NCI-H510A (cell line): ENCODE results near the gene MAN2A1.
"Not testable (repeated sequence)": the region's sequence is repeated elsewhere in the genome, so short reads cannot be mapped to it uniquely, and the experiment has no call there.

Experiments
- DNase-seq: peaks from one replicate; lab custom pipeline; 2025; lab: John Stamatoyannopoulos, UW

MAN2A1 gene

DNA sequence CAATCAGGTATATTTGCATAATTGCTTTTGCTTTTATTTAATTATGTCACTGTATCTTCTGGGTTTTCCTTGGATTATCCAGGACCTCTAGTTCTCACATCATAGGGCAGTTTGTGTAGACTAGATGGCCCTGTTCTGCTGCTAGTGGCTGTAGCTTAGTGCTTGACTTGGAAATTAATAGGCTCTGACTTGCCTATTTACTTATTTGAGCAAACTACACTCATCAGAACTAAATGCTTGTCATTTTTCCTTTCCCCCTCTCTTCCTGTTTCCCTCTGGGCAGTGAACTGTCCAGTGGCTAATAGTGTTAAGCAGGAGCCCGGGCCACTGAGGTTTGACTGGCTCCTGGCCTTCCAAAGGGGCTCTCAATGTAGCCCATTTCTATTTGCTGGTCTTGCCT lies 135.7 kb downstream of the MAN2A1 start:
- no peak for DNase-seq

GRCh38 chr5:109826426-109826825 lies 136.7 kb downstream of the MAN2A1 start:
- no peak for DNase-seq

GRCh38 chr5:109829331-109829730 lies 139.6 kb downstream of the MAN2A1 start:
- DNase-seq, result no peak

DNA sequence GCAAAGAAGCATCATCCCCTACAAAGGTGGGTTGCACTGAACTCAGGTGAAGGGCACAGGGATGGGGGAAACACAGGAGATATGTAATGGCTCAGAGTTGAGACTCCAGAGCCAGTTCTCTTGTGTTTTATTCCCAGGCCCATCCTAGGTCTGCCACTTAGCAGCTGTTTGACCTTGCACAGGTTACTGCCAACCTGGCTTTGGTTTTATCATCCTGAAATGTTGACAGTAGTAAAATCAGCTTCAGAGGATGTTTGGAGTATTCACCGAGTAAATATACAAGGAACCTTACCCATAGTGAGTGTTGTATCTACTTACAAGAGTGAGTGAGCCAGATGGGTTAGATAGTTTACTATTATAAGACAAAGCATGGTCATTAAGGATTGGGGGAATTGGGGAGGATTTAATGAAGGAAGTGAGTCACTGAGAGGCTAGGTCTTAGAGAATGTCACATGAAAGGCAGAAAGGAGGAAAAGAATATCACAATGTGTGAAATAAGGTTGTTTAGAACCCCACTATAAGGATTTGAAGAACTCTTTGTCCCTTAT lies 141.3 kb downstream of the MAN2A1 start:
- DNase-seq, result no peak

DNA sequence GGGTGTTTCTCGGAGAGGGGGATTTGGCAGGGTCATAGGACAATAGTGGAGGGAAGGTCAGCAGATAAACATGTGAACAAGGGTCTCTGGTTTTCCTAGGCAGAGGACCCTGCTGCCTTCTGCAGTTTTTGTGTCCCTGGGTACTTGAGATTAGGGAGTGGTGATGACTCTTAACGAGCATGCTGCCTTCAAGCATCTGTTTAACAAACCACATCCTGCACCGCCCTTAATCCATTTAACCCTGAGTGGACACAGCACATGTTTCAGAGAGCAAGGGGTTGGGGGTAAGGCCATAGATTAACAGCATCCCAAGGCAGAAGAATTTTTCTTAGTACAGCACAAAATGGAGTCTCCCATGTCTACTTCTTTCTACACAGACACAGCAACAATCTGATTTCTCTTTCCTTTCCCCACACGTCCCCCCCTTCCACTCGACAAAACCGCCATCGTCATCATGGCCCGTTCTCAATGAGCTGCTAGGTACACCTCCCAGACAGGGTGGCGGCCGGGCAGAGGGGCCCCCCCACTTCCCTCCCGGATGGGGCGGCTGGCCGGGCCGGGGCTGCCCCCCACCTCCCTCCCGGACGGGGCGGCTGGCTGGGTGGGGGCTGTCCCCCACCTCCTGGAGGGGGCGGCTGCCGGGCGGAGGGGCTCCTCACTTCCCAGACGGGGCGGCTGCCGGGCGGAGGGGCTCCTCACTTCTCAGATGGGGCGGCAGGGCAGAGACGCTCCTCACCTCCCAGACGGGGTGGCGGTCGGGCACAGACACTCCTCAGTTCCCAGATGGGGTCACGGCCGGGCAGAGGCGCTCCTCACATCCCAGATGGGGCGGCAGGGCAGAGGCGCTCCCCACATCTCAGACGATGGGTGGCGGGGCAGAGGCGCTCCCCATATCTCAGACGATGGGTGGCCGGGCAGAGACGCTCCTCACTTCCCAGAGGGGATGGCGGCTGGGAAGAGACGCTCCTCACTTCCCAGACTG lies 142.8 kb downstream of the MAN2A1 start:
- DNase-seq, result not testable (repeated sequence)

- no peak for DNase-seq
These were observed 144.2 kb downstream of the MAN2A1 start for GRCh38 chr5:109833946-109834345.

GRCh38 chr5:109836280-109836679 lies 146.6 kb downstream of the MAN2A1 start:
- DNase-seq, result no peak

DNA sequence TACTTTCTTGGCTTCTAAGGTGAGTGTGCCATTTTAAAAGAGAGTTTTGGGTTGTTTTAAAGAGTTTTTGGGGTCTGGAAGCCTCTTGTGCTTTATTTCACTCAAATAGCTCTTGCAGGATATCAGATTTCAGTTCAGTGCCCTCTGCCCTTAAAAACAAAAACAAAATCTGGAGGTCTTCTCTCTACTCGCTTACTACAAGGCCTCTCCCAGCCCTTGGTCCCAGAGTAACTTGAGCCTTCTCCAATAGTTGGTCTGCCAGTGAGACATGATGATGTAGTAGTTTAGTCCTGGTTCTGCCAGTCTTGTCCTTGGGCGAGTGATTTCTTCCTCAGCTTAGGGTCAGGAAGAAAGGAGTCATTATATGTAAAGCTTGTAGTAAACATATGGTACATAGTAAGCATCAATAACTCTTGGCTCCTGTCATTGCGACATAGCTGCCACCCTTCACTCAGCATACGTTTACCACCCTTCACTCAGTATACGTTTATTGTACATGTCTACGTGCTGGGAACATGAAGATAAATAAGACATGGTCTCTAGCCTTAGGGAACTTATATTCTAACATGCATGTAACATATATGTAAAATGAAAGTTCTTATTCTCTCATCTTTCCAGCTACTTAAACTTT lies 147.6 kb downstream of the MAN2A1 start:
- DNase-seq, result no peak

- DNase-seq, result no peak
These were observed 148.4 kb downstream of the MAN2A1 start for GRCh38 chr5:109838157-109838556.

- DNase-seq, result no peak
These were observed 154.4 kb downstream of the MAN2A1 start for GRCh38 chr5:109844148-109844547.

- no peak for DNase-seq
These were observed 155.0 kb downstream of the MAN2A1 start for GRCh38 chr5:109844695-109845094.

DNA sequence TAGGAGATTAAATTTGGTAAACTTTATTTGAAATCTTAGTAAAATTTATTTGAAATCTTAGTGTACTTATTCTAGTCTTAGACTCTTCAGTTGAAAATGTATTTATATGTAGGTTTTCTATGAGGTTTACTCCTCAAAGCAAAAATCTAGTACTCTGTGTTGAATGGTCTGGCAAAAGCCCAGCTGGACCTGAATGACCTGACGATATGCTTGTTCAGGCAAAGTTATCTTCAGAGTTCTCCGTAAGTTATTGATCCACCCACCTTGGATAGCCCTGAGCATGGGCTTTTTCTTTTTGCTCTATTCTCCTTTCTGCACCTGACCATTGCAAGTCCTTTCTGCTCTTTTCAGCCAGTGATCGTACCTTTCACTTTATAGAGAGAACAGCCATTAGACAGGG lies 158.4 kb downstream of the MAN2A1 start:
- DNase-seq, result no peak

DNA sequence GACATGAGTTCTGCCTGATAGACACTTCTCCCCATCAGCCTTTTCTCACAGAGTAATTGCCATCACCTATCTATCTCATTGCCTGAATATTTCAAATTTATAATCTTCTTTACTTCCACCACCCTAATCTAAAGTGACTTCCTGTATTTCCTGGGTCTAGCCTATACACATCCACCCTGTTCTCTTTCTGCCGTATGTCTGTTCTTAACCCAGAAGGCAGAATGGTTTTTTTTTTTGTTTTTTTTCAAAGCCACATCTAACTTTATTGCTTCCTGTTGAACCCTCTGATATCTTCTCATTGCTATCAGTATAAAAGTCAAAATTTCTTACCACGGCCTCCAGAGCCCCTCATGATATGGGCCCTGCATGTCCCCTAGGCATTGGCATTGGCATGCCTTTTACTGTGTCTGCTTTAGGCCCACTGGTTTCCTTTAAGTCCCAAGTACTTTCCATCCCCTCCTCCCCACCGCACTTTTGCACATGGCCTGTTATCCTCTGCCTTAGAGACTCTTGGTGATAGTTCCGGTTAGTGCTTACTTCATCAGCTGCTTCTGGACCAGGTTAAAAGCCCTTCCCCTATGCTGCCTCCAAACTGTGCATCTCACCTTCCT lies 159.9 kb downstream of the MAN2A1 start:
- DNase-seq, result no peak

DNA sequence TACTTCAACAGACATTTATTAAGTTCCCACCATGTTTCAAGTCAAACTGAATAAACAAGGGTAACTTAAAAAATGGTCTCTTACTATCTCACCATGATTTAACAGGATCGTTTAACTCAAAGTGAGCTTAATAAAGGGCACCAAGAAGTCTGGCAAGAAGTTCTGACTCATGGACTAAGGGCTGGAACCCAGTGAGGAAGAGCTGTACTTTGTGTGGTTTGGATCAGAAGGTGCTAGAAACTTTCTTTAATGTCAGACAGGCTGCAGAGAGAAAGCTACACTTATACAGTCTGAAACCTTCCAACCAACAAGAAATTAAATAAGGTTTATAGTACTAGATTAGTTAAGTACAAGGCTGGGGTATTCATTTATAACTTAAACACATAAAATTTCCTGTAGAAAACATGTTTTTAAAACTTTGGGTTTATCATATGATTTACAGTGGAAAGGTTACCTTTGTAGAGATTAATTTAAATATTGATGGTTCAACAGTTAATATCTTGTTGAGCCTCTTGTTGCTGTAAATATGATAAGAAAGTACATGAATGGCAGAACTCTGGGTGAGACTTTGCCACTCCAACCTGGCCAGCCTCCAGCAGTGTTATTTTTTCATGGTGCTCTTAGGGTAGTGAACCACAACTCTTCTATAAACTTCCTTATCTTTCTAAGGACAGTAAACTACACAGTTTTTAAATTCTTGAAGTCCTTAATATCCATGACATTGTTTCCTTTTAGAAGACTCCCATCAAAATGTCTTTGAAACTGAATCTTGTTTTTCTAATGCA lies 162.8 kb downstream of the MAN2A1 start:
- no peak for DNase-seq

DNA sequence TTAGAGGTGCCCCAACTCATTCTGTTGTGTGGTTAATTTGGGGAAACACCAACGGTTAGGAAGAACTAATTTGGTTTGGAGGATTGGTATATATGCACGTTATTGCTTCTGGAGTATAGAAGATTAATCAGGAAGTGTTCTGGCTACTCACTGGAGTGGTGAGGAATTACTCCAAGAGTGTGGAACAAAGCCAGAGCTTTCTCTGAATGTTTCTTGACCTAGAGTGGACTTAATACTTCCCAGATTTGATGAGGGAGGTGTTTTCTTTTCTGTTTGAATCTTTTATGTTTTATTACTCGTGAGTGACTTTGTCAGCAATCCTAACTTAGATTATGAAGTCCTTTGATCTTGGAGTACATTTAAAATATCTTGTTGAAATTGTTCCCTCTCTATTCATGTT lies 163.7 kb downstream of the MAN2A1 start:
- no peak for DNase-seq

DNA sequence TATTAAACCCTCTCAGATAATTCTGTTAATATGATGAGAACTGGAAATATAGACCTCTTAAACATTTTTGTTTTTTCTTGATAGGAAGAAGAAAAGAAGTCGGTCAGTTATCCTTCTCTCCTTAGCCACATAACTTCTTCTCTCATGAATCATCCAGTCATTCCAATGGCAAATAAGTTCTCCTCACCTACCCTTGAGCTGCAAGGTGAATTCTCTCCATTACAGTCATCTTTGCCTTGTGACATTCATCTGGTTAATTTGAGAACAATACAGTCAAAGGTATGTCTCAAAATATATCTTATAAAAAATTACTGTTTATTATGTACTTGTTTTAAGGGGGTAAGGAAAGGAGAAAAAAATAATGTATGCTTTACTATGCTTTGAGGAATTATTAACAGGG lies 165.3 kb downstream of the MAN2A1 start:
- no peak for DNase-seq

DNA sequence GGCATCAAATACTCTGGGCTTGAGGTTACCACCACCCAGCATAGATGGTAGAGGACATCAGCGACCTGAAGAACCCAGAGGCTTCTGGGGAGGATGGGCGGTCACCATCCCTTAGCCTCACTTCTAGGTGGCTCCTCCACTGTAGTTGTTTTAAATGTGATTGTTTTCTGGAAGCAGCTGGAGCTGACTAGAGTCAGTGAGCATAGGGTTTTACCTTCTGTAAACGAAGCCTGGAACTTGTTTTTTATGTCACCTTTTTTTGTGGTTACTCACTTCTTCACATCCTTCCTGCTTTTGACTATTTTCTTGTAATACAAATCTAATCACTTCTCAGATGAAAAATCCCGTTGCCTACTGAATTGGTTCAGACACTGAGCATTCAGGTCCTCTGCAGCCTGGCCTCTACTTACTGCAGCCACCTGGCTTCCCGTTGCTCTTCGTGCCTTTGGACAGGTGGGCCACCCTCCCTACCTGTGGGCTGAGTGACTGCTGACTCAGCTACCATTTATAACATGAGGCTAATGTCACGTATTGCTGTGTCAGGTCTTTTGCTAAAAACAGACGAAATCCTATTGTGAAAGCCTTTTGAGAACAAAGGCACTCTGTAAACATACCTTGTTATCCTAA lies 167.8 kb downstream of the MAN2A1 start:
- peak; percentile 10 for DNase-seq

DNA sequence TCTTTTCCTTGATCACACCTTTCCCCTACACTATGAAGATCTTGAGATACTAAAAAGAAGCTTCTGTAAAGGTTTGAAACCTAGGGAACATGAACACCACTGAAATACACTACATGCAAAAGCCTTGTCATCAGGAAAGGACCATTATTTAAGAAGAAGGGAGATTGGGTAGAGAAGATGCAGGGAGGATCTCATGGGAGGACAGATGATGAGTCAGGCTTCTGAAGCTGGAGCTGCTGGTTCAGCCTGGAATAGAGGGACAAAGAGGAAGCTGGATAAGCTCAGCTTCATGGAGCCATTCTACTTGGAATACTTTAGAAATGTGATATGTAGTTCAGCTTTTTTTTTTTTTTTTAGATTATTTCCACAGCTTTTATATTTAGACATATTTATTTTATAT lies 169.8 kb downstream of the MAN2A1 start:
- no peak for DNase-seq

DNA sequence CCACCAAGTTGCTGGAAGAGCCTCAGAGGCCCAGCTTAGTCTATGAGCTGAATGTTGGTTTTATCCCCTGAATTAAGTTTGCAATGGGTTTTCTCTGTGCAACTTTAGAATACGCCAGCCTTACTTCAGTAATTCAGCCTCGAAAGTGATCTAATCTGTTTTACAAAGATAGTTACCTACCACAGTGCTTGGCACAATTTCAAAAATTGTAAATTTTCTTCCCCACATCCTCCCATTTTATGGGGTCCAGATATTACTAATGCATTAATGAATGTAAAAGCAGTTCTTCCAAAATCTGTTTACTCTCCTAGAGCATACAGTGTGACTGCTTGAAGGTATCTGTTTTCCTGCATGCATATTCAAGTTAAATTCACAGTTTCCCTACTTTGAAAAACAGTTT lies 172.6 kb downstream of the MAN2A1 start:
- no peak for DNase-seq

GRCh38 chr5:109863752-109864151 lies 174.0 kb downstream of the MAN2A1 start:
- DNase-seq, result no peak

DNA sequence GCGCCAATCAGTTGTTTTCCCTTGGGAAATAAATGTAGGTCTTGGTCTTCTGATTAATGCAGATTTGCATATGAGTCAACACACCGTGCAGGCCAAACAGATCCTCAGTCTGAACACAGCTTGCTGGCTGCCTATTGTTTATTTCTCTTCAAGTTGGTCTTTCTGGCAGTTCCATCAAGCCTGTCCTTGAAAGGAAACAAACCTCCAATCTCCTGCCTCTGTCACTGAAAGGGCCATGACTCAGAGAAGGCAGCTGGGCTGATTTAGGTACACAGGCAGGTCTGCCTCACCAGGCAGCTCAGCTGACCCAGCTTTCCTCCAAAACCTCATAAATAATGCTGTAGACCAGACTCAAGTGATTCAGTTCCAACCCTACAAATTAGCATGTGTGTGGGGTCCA lies 175.9 kb downstream of the MAN2A1 start:
- peak; percentile 32 for DNase-seq
